H4 (cell line): ENCODE data around the gene PCDHA6. TPM values are rescaled to one million over a fixed set of nuclear protein-coding genes. Genes with fewer than 3 reads are reported as not detected.
"Not testable (repeated sequence)": the region's sequence is repeated elsewhere in the genome, so short reads cannot be mapped to it uniquely, and the experiment has no call there.

Experiments used
- DNase-seq: peaks from one replicate; pipeline ENCODE4 v3.0.0-alpha.2; 2015; ENCODE audit warnings: low spot score
- total RNA-seq: library from RNA; depleted of rRNA; stranded (reverse); fragments of >200 nt; shearing (Covaris generic); gene quantifications from 2 replicates; pipeline ENCODE4 v1.2.3, GENCODE V29; 2014; rRNA removed

The PCDHA6 gene, protein sequence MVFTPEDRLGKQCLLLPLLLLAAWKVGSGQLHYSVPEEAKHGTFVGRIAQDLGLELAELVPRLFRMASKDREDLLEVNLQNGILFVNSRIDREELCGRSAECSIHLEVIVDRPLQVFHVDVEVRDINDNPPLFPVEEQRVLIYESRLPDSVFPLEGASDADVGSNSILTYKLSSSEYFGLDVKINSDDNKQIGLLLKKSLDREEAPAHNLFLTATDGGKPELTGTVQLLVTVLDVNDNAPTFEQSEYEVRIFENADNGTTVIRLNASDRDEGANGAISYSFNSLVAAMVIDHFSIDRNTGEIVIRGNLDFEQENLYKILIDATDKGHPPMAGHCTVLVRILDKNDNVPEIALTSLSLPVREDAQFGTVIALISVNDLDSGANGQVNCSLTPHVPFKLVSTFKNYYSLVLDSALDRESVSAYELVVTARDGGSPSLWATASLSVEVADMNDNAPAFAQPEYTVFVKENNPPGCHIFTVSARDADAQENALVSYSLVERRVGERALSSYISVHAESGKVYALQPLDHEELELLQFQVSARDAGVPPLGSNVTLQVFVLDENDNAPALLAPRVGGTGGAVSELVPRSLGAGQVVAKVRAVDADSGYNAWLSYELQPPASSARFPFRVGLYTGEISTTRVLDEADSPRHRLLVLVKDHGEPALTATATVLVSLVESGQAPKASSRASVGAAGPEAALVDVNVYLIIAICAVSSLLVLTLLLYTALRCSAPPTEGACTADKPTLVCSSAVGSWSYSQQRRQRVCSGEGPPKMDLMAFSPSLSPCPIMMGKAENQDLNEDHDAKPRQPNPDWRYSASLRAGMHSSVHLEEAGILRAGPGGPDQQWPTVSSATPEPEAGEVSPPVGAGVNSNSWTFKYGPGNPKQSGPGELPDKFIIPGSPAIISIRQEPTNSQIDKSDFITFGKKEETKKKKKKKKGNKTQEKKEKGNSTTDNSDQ
- 0.06 TPM in 1 of 2 replicates, not detected in the other for total RNA-seq

DNA sequence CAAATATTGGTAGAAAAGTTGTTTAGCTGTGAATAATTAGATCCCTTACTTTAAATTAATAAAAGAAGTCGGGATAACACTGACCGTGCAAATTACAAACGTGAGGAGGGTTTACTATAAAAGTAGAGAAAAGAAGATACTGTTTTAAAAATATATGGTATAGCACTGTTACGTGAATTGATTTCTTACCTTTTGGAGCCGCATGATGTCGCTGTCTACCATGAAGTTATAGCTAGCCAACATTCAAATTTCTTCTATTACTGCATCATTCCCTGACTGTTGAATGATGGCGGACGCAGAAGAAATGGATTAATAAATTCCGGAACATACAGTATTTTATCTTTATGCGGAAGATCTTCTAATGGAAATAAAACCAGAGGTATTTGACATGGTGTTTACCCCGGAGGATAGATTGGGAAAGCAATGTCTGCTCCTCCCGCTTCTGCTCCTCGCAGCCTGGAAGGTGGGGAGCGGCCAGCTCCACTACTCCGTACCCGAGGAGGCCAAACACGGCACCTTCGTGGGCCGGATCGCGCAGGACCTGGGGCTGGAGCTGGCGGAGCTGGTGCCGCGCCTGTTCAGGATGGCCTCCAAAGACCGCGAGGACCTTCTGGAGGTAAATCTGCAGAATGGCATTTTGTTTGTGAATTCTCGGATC, at the start of gene PCDHA6:
Gene PCDHA6 (plus strand): TSS at position 257 of the 658 bp plus-strand sequence. CDS start 132 bp downstream, at position 389.
- no peak for DNase-seq

DNA sequence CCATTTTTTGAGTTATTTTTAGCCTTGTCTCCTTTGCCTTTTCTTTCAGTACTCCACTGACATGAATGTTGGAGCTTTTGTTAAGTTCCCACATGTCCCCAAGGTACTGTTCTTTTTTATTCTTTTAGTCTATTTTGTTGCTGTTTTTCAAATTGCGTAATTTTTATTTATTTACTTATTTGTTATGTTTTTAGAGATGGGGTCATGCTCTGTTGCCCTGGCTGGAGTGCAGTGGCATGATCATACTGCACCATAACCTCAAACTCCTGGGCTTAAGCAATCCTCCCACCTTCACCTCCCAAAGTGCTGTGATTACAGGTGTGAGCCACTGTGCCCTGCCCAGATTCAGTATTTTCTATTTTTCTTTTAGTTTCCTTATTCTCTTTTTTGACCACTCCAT, 47.2 kb upstream of the PCDHA6 start:
- DNase-seq, result no peak

DNA sequence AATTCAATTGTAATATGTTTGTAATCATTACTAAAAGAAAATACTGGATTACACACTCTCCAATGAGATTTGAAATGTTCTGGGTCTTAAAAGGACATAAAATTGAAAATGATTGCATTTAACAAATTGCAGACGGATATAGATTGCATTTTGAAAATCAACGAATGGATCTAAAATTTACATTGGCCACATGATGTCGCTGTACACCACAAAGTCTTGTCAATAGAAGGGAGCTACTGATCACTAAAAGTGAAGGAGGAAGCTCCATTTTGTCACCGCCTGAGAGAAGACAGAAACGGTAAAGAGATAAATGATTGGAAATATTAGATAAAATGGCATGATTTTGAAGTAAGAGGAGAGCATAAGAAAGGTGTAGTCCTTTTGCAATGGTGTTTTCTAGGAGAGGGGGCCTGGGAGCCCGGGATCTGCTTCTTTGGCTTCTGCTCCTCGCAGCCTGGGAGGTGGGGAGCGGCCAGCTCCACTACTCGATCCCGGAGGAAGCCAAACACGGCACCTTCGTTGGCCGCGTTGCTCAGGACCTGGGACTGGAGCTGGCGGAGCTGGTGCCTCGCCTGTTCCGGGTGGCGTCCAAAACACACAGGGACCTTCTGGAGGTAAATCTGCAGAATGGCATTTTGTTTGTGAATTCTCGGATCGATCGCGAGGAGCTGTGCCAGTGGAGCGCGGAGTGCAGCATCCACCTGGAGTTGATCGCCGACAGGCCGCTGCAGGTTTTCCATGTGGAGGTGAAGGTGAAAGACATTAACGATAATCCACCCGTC, 41.7 kb upstream of the PCDHA6 start, which contains the start of gene PCDHA1:
Gene PCDHA1 (plus strand): TSS at position 236 of the 782 bp plus-strand sequence.
- no peak for DNase-seq

DNA sequence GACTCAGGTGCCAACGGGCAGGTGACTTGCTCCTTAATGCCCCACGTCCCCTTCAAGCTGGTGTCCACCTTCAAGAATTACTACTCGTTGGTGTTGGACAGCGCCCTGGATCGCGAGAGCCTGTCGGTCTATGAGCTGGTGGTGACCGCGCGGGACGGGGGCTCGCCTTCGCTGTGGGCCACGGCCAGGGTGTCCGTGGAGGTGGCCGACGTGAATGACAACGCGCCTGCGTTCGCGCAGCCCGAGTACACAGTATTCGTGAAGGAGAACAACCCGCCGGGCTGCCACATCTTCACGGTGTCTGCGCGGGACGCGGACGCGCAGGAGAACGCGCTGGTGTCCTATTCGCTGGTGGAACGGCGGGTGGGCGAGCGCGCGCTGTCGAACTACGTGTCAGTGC, 40.3 kb upstream of the PCDHA6 start:
- not testable (repeated sequence) for DNase-seq

DNA sequence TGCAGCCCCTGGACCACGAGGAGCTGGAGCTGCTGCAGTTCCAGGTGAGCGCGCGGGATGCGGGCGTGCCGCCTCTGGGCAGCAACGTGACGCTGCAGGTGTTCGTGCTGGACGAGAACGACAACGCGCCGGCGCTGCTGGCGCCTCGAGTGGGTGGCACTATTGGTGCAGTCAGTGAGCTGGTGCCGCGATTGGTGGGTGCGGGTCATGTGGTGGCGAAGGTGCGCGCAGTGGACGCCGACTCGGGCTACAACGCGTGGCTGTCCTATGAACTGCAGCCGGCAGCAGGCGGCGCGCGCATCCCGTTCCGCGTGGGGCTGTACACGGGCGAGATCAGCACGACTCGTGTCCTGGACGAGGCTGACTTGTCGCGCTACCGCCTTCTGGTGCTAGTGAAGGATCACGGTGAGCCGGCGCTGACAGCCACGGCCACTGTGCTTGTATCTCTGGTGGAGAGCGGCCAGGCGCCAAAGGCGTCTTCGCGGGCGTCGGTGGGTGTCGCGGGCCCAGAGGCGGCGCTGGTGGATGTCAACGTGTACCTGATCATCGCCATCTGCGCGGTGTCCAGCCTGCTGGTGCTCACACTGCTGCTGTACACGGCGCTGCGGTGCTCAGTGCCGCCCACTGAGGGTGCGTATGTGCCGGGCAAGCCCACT, 39.8 kb upstream of the PCDHA6 start:
- DNase-seq, result not testable (repeated sequence)

DNA sequence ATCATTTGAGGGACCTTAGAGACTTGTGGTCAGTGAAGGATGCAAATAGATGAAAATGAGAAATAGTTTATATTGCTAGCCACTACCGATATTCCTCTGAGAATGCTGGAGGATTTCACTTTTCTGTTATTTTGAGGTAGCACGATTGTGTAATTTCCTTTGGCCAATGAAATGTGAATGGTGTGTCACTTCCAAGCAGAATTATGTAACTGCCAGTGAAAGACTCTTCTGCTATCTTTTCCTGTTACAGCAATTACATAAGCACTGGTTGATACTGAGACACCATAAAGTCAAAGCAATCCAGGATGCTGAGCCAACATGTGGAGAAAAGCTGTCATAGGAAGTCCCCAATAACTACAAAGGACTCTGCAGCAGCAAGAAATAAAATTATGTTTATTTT, 36.7 kb upstream of the PCDHA6 start:
- no peak for DNase-seq

DNA sequence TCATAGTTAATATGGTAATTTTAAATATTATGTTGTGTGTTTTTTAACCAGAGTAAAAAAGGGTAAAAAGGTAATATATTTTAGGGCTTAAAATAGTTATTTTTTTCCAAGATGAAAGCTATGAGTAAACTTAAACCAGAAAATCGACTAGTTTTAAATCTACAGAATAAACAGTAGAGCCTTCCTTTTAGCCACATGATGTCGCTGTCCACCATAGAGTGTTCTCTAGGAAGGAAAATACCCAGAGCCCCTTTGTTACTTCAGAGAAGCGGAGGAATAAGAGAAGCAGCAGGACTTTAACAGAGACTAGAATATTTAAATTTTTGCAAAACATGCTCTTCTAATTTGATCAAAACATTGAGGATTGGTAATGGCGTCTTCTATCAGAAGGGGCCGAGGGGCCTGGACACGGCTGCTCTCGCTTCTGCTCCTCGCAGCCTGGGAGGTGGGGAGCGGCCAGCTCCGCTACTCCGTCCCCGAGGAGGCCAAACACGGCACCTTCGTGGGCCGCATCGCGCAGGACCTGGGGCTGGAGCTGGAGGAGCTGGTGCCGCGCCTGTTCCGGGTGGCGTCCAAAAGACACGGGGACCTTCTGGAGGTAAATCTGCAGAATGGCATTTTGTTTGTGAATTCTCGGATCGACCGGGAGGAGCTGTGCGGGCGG, 33.0 kb upstream of the PCDHA6 start, which contains the start of gene PCDHA2:
Gene PCDHA2 (plus strand): TSS at position 258 of the 664 bp plus-strand sequence.
- DNase-seq, result peak; percentile 48

DNA sequence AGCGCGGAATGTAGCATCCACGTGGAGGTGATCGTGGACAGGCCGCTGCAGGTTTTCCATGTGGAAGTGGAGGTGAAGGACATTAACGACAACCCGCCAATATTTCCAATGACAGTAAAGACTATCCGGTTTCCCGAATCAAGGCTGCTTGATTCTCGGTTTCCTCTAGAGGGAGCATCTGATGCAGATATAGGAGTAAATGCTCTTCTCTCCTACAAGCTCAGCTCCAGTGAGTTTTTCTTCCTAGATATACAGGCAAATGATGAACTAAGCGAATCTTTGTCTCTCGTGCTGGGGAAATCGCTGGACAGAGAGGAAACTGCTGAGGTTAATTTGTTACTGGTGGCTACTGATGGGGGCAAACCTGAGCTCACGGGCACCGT, 32.5 kb upstream of the PCDHA6 start:
- peak; percentile 29 for DNase-seq

DNA sequence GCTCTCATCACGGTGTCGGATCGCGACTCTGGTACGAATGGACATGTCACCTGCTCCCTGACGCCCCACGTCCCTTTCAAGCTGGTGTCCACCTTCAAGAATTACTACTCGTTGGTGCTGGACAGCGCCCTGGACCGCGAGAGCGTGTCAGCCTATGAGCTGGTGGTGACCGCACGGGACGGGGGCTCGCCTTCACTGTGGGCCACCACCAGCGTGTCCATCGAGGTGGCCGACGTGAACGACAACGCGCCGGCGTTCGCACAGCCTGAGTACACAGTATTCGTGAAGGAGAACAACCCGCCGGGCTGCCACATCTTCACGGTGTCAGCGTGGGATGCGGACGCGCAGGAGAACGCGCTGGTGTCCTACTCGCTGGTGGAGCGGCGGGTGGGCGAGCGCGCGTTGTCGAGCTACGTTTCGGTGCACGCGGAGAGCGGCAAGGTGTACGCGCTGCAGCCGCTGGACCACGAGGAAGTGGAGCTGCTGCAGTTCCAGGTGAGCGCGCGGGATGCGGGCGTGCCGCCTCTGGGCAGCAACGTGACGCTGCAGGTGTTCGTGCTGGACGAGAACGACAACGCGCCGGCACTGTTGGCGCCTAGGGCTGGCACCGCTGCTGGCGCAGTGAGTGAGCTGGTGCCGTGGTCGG, 31.6 kb upstream of the PCDHA6 start:
- DNase-seq, result not testable (repeated sequence)

DNA sequence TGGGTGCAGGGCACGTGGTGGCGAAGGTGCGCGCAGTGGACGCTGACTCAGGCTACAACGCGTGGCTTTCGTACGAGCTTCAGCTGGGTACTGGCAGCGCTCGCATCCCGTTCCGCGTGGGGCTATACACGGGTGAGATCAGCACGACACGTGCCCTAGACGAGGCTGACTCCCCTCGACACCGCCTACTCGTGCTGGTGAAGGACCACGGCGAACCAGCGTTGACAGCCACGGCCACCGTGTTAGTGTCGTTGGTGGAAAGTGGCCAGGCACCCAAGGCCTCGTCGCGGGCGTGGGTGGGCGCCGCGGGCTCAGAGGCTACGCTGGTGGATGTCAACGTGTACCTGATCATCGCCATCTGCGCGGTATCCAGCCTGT, 31.1 kb upstream of the PCDHA6 start:
- no peak for DNase-seq

DNA sequence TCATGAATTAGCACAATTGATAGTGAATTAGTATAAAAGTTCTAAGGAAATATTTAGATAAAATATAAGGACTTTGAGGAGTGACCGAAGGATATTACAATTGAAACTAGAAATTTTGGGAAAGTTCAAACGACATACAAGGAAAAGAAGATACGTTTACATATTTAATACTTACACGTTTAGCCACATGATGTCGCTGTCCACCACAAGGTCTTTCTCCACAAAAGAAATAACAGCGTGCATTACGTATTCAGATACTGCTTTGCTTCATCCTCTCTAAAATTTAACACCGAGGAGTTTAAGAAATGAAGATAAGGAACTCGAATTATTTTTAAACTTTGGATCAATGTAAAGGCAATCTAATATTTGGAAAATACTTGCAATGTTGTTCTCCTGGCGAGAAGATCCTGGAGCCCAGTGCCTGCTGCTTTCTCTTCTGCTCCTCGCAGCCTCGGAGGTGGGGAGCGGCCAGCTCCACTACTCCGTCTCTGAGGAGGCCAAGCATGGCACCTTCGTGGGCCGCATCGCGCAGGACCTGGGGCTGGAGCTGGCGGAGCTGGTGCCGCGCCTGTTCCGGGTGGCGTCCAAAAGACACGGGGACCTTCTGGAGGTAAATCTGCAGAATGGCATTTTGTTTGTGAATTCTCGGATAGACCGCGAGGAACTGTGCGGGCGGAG, 26.8 kb upstream of the PCDHA6 start, which contains the start of gene PCDHA3:
Gene PCDHA3 (plus strand): TSS at position 242 of the 678 bp plus-strand sequence.
- DNase-seq, result peak; percentile 75

DNA sequence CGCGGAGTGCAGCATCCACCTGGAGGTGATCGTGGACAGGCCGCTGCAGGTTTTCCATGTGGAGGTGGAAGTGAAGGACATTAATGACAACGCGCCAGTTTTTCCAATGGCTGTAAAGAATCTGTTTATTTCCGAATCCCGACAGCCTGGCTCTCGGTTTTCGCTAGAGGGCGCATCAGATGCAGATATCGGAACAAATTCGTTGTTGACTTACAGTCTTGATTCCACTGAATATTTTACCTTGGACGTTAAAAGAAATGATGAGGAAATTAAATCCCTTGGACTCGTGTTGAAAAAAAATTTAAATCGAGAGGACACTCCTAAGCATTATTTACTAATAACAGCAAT, 26.3 kb upstream of the PCDHA6 start:
- DNase-seq, result peak; percentile 51

DNA sequence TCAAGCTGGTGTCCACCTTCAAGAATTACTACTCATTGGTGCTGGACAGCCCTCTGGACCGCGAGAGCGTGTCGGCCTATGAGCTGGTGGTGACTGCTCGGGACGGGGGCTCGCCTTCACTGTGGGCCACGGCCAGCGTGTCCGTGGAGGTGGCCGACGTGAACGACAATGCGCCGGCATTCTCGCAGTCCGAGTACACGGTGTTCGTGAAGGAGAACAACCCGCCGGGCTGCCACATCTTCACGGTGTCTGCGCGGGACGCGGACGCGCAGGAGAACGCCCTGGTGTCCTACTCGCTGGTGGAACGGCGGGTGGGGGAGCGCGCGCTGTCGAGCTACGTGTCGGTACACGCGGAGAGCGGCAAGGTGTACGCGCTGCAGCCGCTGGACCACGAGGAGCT, 25.4 kb upstream of the PCDHA6 start:
- DNase-seq, result not testable (repeated sequence)

DNA sequence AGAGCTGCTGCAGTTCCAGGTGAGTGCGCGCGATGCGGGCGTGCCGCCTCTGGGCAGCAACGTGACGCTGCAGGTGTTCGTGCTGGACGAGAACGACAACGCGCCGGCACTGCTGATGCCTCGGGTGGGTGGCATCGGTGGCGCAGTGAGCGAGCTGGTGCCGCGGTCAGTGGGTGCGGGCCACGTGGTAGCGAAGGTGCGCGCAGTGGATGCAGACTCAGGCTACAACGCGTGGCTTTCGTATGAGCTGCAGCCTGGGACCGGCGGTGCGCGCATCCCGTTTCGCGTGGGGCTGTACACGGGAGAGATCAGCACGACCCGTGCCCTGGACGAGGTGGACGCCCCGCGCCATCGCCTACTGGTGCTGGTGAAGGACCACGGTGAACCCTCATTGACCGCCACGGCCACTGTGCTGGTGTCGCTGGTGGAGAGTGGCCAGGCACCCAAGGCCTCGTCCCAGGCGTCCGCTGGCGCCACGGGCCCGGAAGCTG, 24.9 kb upstream of the PCDHA6 start:
- no peak for DNase-seq

DNA sequence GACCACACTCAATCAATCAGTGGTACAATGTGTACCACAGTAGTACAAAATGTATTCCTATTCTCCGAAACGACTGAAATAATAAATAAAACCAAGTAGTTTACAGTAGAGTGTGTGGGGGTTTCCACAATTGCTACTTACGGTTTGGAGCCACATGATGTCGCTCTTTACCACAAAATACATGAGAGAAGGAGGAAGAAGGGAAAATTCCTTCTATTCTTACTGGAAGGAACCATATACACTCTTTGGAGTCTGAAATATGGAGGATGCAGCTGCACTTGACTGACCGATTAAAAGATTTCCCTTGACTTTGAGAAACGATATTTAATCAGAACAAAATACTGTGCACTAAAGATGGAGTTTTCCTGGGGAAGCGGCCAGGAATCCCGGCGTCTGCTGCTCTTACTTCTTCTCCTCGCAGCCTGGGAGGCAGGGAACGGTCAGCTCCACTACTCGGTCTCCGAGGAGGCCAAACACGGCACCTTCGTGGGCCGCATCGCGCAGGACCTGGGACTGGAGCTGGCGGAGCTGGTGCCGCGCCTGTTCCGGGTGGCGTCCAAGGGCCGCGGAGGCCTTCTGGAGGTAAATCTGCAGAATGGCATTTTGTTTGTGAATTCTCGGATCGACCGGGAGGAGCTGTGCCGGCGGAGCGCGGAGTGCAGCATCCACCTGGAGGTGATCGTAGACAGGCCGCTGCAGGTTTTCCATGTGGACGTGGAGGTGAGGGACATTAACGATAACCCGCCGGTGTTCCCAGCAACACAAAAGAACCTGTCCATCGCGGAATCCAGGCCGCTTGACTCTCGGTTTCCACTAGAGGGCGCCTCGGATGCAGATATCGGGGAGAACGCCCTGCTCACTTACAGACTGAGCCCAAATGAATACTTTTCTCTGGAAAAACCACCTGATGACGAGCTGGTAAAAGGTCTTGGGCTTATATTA, 20.7 kb upstream of the PCDHA6 start, which contains the start of gene PCDHA4:
Gene PCDHA4 (plus strand): TSS at position 235 of the 942 bp plus-strand sequence.
- no peak for DNase-seq

DNA sequence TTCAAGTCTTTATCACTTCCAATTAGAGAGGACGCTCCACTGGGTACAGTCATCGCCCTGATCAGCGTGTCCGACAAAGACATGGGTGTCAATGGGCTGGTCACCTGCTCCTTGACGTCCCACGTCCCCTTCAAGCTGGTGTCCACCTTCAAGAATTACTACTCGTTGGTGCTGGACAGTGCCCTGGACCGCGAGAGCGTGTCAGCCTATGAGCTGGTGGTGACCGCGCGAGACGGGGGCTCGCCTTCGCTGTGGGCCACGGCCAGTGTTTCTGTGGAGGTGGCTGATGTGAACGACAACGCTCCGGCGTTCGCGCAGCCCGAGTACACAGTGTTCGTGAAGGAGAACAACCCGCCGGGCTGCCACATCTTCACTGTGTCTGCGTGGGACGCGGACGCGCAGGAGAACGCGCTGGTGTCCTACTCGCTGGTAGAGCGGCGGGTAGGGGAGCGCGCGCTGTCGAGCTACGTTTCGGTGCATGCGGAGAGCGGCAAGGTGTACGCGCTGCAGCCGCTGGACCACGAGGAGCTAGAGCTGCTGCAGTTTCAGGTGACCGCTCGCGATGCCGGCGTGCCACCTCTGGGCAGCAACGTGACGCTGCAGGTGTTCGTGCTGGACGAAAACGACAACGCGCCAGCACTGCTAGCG, 19.4 kb upstream of the PCDHA6 start:
- DNase-seq, result not testable (repeated sequence)

DNA sequence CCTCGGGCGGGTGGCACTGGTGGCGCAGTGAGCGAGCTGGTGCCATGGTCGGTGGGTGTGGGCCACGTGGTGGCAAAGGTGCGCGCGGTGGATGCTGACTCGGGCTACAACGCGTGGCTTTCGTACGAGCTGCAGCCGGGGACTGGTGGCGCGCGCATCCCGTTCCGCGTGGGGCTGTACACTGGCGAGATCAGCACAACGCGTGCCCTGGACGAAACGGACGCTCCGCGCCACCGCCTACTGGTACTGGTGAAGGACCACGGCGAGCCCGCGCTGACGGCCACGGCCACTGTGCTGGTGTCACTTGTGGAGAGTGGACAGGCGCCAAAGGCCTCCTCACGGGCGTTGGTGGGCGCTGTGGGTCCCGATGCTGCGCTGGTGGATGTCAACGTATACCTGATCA, 18.9 kb upstream of the PCDHA6 start:
- DNase-seq, result no peak
